Caco-2 (cell line): ENCODE measurements around the gene SPTBN1. TPM values are rescaled to one million over a fixed set of nuclear protein-coding genes. Genes with fewer than 3 reads are reported as not detected.

Source experiments
- BruUV-seq: library from RNA; stranded (reverse); fragments of 400-500 nt; replicated peaks from 2 replicates; lab custom pipeline; 2021; lab: Mats Ljungman, UMichigan
- CTCF ChIA-PET: fragments of 300-600 bp; sonication (Branson Sonifier 250); formaldehyde crosslinking; loops from one replicate; lab custom pipeline; 2022; ENCODE audit warnings: antibody characterized with exemption; lab: Charles Lee
- POLR2A ChIA-PET: fragments of 300-600 bp; sonication (Branson Sonifier 250); formaldehyde crosslinking; loops from one replicate; lab custom pipeline; 2022; ENCODE audit warnings: antibody characterized with exemption; lab: Charles Lee
- DNase-seq, 2 experiments: peaks; one replicate each; pipeline versions ENCODE4 v3.0.0 to v3.0.0-alpha.2; 2020 to 2022
- H3K27me3 ChIP-seq: replicated peaks from 2 replicates; pipeline ENCODE4 v1.6.0; 2011; ENCODE audit warnings: low read length; ENCODE audit not compliant: control insufficient read depth, insufficient read depth
- H3K36me3 ChIP-seq: 2 replicates; pipeline ENCODE4 v1.5.1; 2011; ENCODE audit warnings: low read length; ENCODE audit not compliant: control insufficient read depth, insufficient read depth
- H3K4me1 ChIP-seq: fragments of 250-450 bp; sonication (Bioruptor Pico); 2 replicates; pipeline ENCODE4 v1.5.1; 2020; ENCODE audit warnings: mild to moderate bottlenecking
- H3K4me3 ChIP-seq: 2 replicates; pipeline ENCODE4 v1.5.1; 2011; ENCODE audit warnings: low read depth, mild to moderate bottlenecking, control low read depth, low read length
- H3K9me3 ChIP-seq: fragments of 250-450 bp; sonication (Bioruptor Pico); 2 replicates; pipeline ENCODE4 v1.5.1; 2020; ENCODE audit warnings: mild to moderate bottlenecking, moderate library complexity
- H3K27ac Mint-ChIP-seq: one replicate; pipeline ENCODE4 v1.8.0; 2022; ENCODE audit warnings: mixed read lengths; ENCODE audit not compliant: unreplicated experiment
- H3K27me3 Mint-ChIP-seq: one replicate; pipeline ENCODE4 v1.8.0; 2022; ENCODE audit warnings: mixed read lengths; ENCODE audit not compliant: insufficient read depth, unreplicated experiment
- H3K36me3 Mint-ChIP-seq: one replicate; pipeline ENCODE4 v1.8.0; 2022; ENCODE audit warnings: mild to moderate bottlenecking, mixed read lengths; ENCODE audit not compliant: insufficient read depth, unreplicated experiment
- H3K4me1 Mint-ChIP-seq: one replicate; pipeline ENCODE4 v1.8.0; 2022; ENCODE audit warnings: low read depth, mixed read lengths; ENCODE audit not compliant: unreplicated experiment
- H3K4me3 Mint-ChIP-seq: one replicate; pipeline ENCODE4 v1.8.0; 2022; ENCODE audit warnings: mild to moderate bottlenecking, moderate library complexity, mixed read lengths; ENCODE audit not compliant: unreplicated experiment
- H3K9me3 Mint-ChIP-seq: one replicate; pipeline ENCODE4 v1.8.0; 2022; ENCODE audit warnings: mixed read lengths; ENCODE audit not compliant: unreplicated experiment
- CTCF ChIP-seq, 2 experiments: fragments of 200-600 bp in 1 of 2; IDR thresholded peaks; 1 replicate in 1 of 2; 2 replicates in 1 of 2; pipeline versions ENCODE4 v1.5.1 to v1.8.0; 2011 to 2022; ENCODE audit warnings: antibody characterized with exemption in 1 of 2, control low read depth in 1 of 2, inconsistent platforms in 1 of 2, low read depth in 1 of 2, low read length in 1 of 2, mild to moderate bottlenecking in 1 of 2, moderate library complexity in 1 of 2; ENCODE audit not compliant: insufficient read depth in 1 of 2, severe bottlenecking in 1 of 2, unreplicated experiment in 1 of 2
- intact Hi-C: fragments of 100-400 bp; cut with micrococcal nuclease; formaldehyde crosslinking; loops from one replicate; pipeline ENCODE4 v1.10.0; 2022; ENCODE audit not compliant: unreplicated experiment
- total RNA-seq: library from RNA; stranded (reverse); gene quantifications from 2 replicates; pipeline ENCODE4 v1.2.3, GENCODE V29; 2022

Gene SPTBN1
- total RNA-seq, 1 experiment from 2014 or later, result 361 TPM

- Histone ChIP-seq H3K4me1 (peaks cover 77% of the 10 kb centered on the region), H3K36me3 (peaks cover 1% of the 10 kb centered on the region; the same call in 1 of the 2 replicates)
- BruUV-seq, result no TSS peak
Observed at GRCh38 chr2:54565551-54565950, 109.4 kb downstream of the SPTBN1 start.

GRCh38 chr2:54566896-54567295, 110.8 kb downstream of the SPTBN1 start:
- H3K36me3 Mint-ChIP-seq, result peaks cover 79% of the 10 kb centered on the region
- POLR2A ChIA-PET, result no interaction called here

More at GRCh38 chr2:54565551-54565950, 109.4 kb downstream of the SPTBN1 start:
- CTCF ChIA-PET, result interaction anchor here (0.6 to 0.7 kb wide), 3 partner anchors 23 to 138 kb away, joined by 3 to 4 read pairs (median 3); no protein-coding TSS in a partner anchor
- H3K36me3 Mint-ChIP-seq, result peaks cover 86% of the 10 kb centered on the region
- H3K27me3 Mint-ChIP-seq, result no peaks in the 10 kb centered on the region
- peaks cover 63% of the 10 kb centered on the region for H3K4me1 Mint-ChIP-seq
- no peaks in the 10 kb centered on the region for H3K27me3 ChIP-seq
- intact Hi-C loops, result no loop called here
- TF ChIP-seq CTCF (IDR thresholded peaks at IDR 0.05; ENCODE audit: insufficient read depth in 1 of 2, low read depth in 1 of 2, low read length in 1 of 2, severe bottlenecking in 1 of 2, unreplicated experiment in 1 of 2), result no peak
- no peak overlapping the region for H3K4me3 Mint-ChIP-seq
- POLR2A ChIA-PET, result interaction anchor here (0.6 kb wide), 1 partner anchor 8 kb away, joined by 5 read pairs; no protein-coding TSS in a partner anchor
- no peaks in the 10 kb centered on the region for H3K9me3 ChIP-seq
- no peak overlapping the region for H3K4me3 ChIP-seq
- DNase-seq, result no peak
- H3K9me3 Mint-ChIP-seq, result no peaks in the 10 kb centered on the region
- H3K27ac Mint-ChIP-seq, result no peak overlapping the region

GRCh38 chr2:54568876-54569321, 112.8 kb downstream of the SPTBN1 start:
- BruUV-seq, result no TSS peak
- Mint-ChIP-seq H3K9me3 (no peaks in the 10 kb centered on the region), H3K4me3 (peak overlapping the region; percentile 19), H3K27me3 (no peaks in the 10 kb centered on the region), H3K4me1 (peaks cover 73% of the 10 kb centered on the region), H3K36me3 (peaks cover 77% of the 10 kb centered on the region), H3K27ac (peak overlapping the region; percentile 99)
- Histone ChIP-seq H3K9me3 (no peaks in the 10 kb centered on the region), H3K4me3 (no peak overlapping the region), H3K4me1 (peaks cover 88% of the 10 kb centered on the region), H3K36me3 (peaks cover 1% of the 10 kb centered on the region; the same call in 1 of the 2 replicates), H3K27me3 (no peaks in the 10 kb centered on the region)
- no peak for DNase-seq
- intact Hi-C loops, result no loop called here
- CTCF ChIA-PET, result no interaction called here
- no peak for TF ChIP-seq CTCF (IDR thresholded peaks at IDR 0.05; ENCODE audit: insufficient read depth in 1 of 2, low read depth in 1 of 2, low read length in 1 of 2, severe bottlenecking in 1 of 2, unreplicated experiment in 1 of 2)
- POLR2A ChIA-PET, result no interaction called here

More at GRCh38 chr2:54566896-54567295, 110.8 kb downstream of the SPTBN1 start:
- Mint-ChIP-seq H3K4me1 (peaks cover 63% of the 10 kb centered on the region), H3K9me3 (no peaks in the 10 kb centered on the region), H3K27me3 (no peaks in the 10 kb centered on the region), H3K4me3 (peak overlapping the region; percentile 32), H3K27ac (peak overlapping the region; percentile 79)
- no peaks in the 10 kb centered on the region for H3K27me3 ChIP-seq
- CTCF ChIA-PET, result no interaction called here
- BruUV-seq, result no TSS peak
- no peak for TF ChIP-seq CTCF (IDR thresholded peaks at IDR 0.05; ENCODE audit: insufficient read depth in 1 of 2, low read depth in 1 of 2, low read length in 1 of 2, severe bottlenecking in 1 of 2, unreplicated experiment in 1 of 2)
- H3K4me1 ChIP-seq, result peaks cover 83% of the 10 kb centered on the region
- no peak for DNase-seq
- H3K4me3 ChIP-seq, result no peak overlapping the region
- H3K36me3 ChIP-seq, result peaks cover 1% of the 10 kb centered on the region; the same call in 1 of the 2 replicates
- intact Hi-C loops, result no loop called here
- H3K9me3 ChIP-seq, result no peaks in the 10 kb centered on the region
